Measurements from ENCODE around the gene LUC7L2.
"Not testable (repeated sequence)": the region's sequence is repeated elsewhere in the genome, so short reads cannot be mapped to it uniquely, and the experiment has no call there.

Gene LUC7L2

GRCh38 chr7:139452958-139453672 is 93.4 kb downstream of the LUC7L2 start:
- DNase-seq: no peak

GRCh38 chr7:139453673-139454321 is 94.1 kb downstream of the LUC7L2 start:
- DNase-seq: no peak

DNA sequence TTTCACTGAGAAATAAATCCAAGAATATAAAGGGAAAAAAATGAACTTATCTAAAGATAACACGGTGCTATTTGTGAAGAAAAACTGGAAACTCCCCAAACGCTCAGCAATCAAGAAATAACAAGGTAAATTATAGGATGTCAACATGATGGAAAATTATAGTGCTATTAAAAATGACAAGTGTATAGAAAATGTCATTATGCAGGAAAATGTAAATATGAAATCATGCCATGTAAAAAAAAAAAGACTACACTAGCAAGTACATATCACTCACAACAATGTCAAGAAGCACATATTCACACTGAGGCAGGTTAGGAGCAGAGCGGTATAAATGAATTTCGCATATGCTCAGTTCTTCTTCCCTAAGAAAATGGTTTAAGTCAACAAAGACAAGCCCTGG is 96.1 kb downstream of the LUC7L2 start:
- DNase-seq: no peak

GRCh38 chr7:139456511-139456910 is 96.8 kb downstream of the LUC7L2 start:
- DNase-seq: no peak

DNA sequence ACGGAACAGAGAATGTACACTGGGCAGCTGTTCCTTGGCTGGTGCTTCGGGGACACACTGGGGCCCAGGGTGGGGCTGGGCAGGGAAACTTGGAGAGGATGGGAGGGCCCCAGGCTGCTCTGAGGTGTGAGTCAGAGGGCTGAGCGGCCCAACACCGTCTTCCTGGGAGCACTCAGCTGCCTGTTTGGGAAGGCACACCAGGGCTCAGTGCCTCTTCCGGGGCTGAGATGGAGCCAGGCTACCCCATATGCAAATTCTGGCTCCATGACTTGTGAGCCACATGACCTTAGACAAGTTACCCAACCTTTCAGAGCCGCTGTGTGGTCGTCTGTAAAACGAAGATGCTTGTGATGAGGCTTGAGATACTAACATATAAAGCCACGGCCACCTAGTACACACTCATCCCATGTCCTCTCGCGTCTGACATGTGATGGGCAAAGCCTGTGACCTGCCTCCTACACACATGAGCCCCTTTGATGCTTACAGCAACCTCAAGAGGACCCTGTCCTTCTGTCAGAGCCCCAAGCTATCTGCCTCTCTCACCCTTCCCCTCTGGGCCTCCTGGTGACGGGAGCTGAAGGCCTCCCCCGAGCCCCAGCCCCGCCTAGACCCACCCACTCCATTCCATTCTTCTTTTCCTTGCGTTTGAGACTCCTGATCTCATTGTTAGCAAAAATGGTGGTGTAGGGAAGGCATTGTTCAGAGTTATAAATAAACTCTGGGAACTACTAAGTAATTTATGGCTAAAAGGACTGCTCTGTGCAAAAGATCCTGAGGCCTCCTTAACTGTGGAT is 97.7 kb downstream of the LUC7L2 start:
- no peak for DNase-seq

DNA sequence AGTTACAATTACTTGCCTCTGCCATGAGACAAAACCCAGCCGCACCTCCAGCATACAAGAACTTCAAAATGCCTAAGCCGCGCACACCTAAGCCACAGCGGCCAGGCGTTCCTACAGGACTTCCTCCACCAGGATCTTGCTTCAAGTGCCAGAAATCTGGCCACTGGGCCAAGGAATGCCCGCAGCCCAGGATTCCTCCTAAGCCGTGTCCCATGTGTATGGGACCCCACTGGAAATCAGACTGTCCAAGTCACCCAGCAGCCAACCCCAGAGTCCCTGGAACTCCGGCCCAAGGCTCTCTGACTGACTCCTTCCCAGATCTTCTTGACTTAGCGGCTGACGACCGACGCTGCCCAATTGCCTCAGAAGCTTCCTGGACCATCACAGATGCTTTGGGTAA is 103.7 kb downstream of the LUC7L2 start:
- DNase-seq: not testable (repeated sequence)

GRCh38 chr7:139464511-139464910 is 104.8 kb downstream of the LUC7L2 start:
- DNase-seq: not testable (repeated sequence)

- not testable (repeated sequence) for DNase-seq
Observed at GRCh38 chr7:139465072-139465471, 105.4 kb downstream of the LUC7L2 start.

DNA sequence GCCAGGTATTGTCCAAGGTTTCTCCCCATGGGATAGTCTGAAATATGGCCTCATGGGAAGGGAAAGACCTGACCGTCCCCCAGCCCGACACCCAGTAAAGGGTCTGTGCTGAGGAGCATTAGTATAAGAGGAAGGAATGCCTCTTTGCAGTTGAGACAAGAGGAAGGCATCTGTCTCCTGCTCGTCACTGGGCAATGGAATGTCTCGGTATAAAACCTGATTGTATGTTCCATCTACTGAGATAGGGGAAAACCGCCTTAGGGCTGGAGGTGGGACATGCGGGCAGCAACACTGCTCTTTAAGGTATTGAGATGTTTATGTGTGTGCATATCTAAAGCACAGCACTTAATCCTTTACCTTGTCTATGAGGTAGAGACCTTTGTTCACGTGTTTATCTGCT is 108.0 kb downstream of the LUC7L2 start:
- DNase-seq: not testable (repeated sequence)

DNA sequence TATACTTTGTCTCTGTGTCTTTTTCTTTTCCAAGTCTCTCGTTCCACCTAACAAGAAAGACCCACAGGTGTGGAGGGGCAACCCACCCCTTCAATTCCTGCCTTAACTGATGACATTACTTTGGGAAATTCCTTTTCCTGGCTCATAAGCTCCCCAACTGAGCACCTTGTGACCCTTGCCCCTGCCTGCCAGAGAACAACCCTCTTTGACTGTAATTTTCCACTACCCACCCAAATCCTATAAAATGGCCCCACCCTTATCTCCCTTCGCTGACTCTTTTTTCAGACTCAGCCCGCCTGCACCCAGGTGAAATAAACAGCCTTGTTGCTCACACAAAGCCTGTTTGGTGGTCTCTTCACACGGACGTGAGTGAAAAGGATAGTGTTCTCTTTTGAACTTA is 108.6 kb downstream of the LUC7L2 start:
- DNase-seq: not testable (repeated sequence)

DNA sequence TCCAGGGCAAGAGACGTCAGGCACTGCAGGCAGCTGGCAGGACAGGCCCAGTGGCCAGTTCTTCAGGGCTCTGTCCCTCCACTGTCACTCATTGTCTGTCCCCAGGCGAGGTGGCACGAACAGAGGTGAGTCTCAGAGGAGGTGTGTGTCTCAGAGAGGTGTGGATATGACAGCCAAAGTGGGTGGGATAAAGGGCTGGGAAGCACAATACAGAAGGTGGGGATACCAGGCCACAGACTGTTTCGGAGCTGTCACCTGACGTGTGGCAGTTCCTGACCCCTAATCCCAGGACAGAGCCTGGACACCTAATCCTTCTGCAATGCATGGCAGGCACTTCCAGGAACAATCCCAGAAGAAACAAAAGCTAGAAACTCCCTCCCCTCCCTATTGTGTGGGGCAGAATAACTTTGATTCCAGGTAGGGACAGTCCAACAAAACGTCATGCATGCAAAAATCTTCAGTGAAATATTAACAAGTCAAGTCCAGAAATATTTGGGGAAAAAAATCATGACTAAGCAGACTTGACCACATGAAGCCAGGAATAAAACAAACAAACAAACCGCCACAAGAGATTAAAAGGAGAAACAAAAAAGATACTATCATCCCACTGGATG is 112.2 kb downstream of the LUC7L2 start:
- DNase-seq: no peak

Data from NCI-H1436 (cell line).